ENCODE data around the gene CDYL2. TPM values are rescaled to one million over a fixed set of nuclear protein-coding genes. Genes with fewer than 3 reads are reported as not detected.

Gene CDYL2
- total RNA-seq, 1 donor from 2014 or later, result 3.4 TPM

DNA sequence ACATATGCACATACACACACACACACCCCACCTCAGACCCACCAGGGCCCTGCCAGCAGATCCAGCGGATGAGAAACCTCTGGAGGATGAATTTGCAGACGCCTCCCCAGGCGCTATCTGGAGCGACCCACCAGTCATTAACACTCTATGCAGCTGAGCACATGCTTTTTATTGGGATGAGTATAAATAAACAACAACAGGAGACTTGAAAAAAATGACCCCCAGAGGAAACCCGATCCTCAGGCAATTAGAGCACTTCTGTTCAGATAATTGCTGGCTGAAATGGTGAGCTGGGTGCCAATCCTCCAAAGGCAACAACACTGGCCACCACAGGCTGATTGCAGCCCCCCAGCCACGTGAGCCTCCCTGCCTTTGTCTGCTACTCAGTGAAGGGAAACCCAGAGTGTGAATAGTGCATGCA lies 230.7 kb downstream of the CDYL2 start:
- POLR2A ChIA-PET, result no interaction called here
- H3K27me3 Mint-ChIP-seq, result peaks cover 7% of the 10 kb centered on the region
- CTCF ChIA-PET, result no interaction called here
- ATAC-seq (ENCODE audit: low read depth) (no peak), DNase-seq (no peak)
- no peak overlapping the region for H3K4me3 Mint-ChIP-seq
- no peaks in the 10 kb centered on the region for H3K9me3 Mint-ChIP-seq
- H3K4me1 Mint-ChIP-seq, result no peaks in the 10 kb centered on the region
- TF ChIP-seq, protein P1, sequence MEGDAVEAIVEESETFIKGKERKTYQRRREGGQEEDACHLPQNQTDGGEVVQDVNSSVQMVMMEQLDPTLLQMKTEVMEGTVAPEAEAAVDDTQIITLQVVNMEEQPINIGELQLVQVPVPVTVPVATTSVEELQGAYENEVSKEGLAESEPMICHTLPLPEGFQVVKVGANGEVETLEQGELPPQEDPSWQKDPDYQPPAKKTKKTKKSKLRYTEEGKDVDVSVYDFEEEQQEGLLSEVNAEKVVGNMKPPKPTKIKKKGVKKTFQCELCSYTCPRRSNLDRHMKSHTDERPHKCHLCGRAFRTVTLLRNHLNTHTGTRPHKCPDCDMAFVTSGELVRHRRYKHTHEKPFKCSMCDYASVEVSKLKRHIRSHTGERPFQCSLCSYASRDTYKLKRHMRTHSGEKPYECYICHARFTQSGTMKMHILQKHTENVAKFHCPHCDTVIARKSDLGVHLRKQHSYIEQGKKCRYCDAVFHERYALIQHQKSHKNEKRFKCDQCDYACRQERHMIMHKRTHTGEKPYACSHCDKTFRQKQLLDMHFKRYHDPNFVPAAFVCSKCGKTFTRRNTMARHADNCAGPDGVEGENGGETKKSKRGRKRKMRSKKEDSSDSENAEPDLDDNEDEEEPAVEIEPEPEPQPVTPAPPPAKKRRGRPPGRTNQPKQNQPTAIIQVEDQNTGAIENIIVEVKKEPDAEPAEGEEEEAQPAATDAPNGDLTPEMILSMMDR (IDR thresholded peaks at IDR 0.05), result no peak
- H3K36me3 Mint-ChIP-seq (ENCODE audit: low read depth), result no peaks in the 10 kb centered on the region
- H3K27ac Mint-ChIP-seq, result no peak overlapping the region
- intact Hi-C loops (cut with micrococcal nuclease), result no loop called here

DNA sequence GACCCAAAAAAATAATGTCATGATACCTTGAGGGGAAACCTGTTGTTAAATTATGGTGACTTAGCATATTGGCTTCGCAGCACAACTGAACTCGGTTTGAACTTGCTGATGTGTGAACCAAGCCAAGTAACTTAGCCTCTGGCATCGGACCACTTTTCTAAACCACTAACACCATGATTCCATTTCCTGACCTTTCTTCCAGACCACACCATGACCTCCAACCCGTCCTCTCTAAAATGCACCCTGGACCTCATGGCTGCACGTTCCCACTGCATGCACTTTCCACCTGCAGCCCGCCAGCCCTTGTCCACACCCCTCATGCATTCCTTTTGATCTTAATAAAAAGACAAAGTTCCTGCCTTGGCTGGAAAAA lies 234.3 kb downstream of the CDYL2 start:
- intact Hi-C loops (cut with micrococcal nuclease), result no loop called here
- CTCF ChIA-PET, result no interaction called here
- POLR2A ChIA-PET, result no interaction called here
- Mint-ChIP-seq H3K4me1 (no peaks in the 10 kb centered on the region), H3K36me3 (ENCODE audit: low read depth) (no peaks in the 10 kb centered on the region), H3K27ac (no peak overlapping the region), H3K27me3 (peaks cover 7% of the 10 kb centered on the region), H3K4me3 (no peak overlapping the region), H3K9me3 (no peaks in the 10 kb centered on the region)
- no peak for ATAC-seq (ENCODE audit: low read depth)
- no peak for DNase-seq
- TF ChIP-seq, protein P1 (IDR thresholded peaks at IDR 0.05), result no peak

DNA sequence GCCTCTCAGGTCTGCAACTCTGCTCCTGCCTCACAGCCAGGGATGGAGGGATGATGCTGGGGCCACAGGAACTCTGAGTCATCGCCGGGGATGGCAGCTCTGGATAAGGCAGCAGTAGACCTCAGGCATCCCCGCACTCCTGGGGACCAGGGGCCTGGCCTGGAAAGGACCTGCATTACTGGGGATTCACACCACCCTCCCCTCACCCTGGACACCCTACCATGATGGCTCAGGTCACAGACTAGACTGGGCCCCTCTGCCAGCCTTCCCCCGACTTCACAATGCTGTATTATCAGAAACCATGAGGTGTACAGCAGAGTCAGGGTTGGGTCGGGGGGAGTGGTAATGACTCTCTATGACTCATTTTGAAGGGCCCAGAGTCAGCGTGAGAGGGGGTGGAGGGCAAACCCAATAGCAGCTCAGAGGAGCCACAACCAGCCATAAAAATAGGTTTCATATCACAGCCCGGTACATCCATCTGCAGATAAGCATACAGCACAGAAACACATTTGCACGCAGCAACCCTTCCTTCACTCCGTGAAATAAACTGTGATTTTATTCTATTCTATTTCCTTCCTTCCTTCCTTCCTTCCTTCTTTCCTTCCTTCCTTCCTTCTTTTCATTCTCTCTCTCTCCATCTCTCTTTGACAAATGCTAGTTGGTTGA lies 234.8 kb downstream of the CDYL2 start:
- TF ChIP-seq, protein P1 (IDR thresholded peaks at IDR 0.05), result no peak
- ATAC-seq (ENCODE audit: low read depth), result no peak
- DNase-seq, result no peak
- CTCF ChIA-PET, result no interaction called here
- Mint-ChIP-seq H3K9me3 (no peaks in the 10 kb centered on the region), H3K4me3 (no peak overlapping the region), H3K27me3 (peaks cover 7% of the 10 kb centered on the region), H3K4me1 (no peaks in the 10 kb centered on the region), H3K36me3 (ENCODE audit: low read depth) (no peaks in the 10 kb centered on the region), H3K27ac (no peak overlapping the region)
- intact Hi-C loops (cut with micrococcal nuclease), result no loop called here
- POLR2A ChIA-PET, result no interaction called here

DNA sequence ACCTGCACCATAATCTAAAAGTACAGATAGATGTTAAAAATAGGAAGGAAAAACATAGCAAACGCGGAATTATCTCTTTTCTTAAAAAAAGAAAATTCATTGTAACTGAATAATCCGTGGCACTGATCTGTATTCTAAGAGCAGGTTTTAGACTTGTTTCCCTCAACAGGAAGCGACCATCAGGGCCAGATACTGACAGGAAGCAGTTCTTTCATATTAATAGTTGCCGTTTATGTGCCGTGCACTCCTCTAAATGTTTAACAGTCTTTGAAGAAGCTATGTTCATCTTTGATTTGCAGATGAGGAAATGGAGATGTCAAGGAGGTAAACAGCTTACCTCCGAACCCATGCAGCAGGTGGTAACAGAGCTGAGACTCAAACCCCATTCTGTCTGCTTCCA lies 240.0 kb downstream of the CDYL2 start:
- ATAC-seq (ENCODE audit: low read depth) (no peak), DNase-seq (no peak)
- H3K9me3 Mint-ChIP-seq, result no peaks in the 10 kb centered on the region
- intact Hi-C loops (cut with micrococcal nuclease), result no loop called here
- H3K27ac Mint-ChIP-seq, result no peak overlapping the region
- no peaks in the 10 kb centered on the region for H3K4me1 Mint-ChIP-seq
- TF ChIP-seq, protein P1 (IDR thresholded peaks at IDR 0.05), result no peak
- H3K27me3 Mint-ChIP-seq, result no peaks in the 10 kb centered on the region
- H3K36me3 Mint-ChIP-seq (ENCODE audit: low read depth), result no peaks in the 10 kb centered on the region
- CTCF ChIA-PET, result no interaction called here
- POLR2A ChIA-PET, result no interaction called here
- no peak overlapping the region for H3K4me3 Mint-ChIP-seq

DNA sequence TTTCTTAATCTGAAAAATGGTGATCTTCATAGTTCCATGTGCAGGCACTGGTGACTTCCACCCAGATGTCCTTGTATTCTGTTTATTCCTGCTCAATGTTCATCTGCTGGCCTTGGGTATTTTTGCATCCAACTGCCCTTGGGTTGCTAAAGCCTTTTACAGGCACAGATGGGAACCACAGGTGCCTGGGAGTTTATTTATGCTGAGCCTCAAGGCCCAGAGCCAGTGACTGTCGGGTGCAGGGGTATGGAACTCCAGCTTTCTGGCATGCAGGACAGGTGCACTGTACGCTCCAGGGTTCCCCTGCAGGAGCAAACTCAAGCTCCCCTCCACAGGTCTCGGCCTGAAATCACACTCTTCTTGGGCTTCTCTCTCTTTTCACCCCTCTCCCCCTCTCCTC lies 241.3 kb downstream of the CDYL2 start:
- Mint-ChIP-seq H3K4me3 (no peak overlapping the region), H3K9me3 (no peaks in the 10 kb centered on the region), H3K36me3 (ENCODE audit: low read depth) (no peaks in the 10 kb centered on the region), H3K27ac (no peak overlapping the region), H3K4me1 (no peaks in the 10 kb centered on the region), H3K27me3 (no peaks in the 10 kb centered on the region)
- ChIA-PET CTCF (no interaction called here), POLR2A (no interaction called here)
- ATAC-seq (ENCODE audit: low read depth), result no peak
- TF ChIP-seq, protein P1 (IDR thresholded peaks at IDR 0.05), result no peak
- no peak for DNase-seq
- intact Hi-C loops (cut with micrococcal nuclease), result no loop called here
